HG02610 (cell line): Measurements from ENCODE around the gene IFRD2.
"Not testable (repeated sequence)": the region's sequence is repeated elsewhere in the genome, so short reads cannot be mapped to it uniquely, and the experiment has no call there.

Experiments used
- ATAC-seq: cut with Tn5 transposase; IDR thresholded peaks from one replicate; pipeline ENCODE4 v1.9.1; 2021; ENCODE audit warnings: mild to moderate bottlenecking, moderate library complexity; ENCODE audit not compliant: unreplicated experiment

The IFRD2 gene

DNA sequence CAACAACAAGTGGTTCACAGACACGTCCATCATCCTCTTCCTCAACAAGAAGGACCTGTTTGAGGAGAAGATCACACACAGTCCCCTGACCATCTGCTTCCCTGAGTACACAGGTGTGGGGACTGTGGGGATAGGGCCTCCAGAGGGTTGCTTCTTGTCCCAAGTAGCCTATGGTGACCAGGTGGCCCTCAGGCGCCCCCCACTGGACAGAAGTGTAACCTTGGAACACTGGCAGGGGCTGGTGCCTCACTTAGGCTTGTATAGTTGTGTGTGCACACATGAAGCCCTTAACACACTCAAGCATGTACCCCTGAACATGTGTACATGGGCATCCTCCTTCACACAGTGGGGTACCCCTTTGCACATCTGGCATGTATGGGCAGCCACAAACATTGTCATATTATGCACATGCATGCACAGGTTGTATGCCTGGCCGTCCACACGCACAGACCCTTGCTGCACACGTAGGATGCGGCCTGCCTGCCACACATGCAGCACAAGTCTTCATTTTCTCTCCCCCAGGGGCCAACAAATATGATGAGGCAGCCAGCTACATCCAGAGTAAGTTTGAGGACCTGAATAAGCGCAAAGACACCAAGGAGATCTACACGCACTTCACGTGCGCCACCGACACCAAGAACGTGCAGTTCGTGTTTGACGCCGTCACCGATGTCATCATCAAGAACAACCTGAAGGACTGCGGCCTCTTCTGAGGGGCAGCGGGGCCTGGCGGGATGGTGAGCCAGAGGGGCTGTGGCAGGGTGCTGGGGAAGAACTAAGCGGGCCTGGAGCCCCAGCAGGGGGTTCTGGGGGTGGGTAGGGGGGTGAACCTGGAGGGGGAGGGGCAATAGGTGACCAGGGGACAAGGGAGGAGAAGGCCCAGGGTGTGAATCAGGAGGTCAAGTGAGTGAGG lies 35.0 kb downstream of the IFRD2 start:
- no peak for ATAC-seq

GRCh38 chr3:50255251-50255615 lies 37.0 kb downstream of the IFRD2 start:
- ATAC-seq, result no peak

DNA sequence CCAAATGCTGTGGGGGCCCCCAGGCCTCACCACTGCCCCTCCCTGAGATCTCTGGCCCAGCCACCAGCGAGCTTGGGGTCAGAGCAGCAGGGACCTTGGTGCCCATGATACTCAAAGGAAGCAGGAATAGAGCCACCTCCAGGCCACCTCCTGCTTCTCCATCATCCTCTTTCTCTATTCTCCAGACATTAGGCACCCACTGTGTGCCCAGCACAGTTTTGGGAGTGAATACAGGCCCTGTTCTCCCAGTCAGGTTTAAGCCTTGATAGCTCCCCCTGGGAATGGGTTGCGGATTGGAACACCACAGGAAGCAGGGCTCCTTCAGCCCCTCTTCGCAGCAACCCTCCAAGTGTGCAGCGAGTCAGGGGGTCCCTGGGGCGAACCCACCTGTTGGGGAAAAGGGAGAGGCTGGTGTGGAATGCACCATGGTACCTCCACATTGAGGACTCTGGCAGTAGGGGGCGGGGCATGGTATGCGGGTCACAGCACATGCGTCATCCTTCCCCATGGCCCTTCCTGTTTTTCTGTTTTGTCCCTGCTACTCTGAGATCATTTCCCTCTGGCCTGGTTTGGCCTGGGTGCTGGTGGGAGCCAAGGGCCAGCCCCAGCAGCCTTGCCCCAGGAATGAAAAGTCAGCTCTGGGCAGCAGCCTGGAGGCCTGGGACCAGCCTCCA lies 37.5 kb downstream of the IFRD2 start:
- no peak for ATAC-seq

DNA sequence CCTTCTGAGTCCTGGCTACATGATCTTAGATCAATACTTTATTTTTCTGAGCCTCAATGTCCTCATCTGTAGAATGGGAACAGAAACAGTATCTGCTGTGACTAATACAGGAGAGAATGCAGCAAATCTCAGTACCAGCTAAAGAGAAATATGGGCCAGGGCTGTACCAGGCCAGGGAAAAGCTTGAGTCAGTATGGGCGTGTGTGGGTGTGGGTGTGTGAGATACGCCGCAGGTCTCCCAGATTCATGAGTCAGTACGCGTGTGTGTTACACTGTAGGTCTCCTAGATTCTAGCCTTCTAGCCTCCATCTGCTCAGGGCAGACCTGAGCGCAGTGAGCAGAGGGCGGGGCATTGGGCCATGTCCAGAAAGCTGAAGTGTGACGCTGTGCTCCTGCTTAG lies 41.0 kb downstream of the IFRD2 start:
- ATAC-seq, result no peak

DNA sequence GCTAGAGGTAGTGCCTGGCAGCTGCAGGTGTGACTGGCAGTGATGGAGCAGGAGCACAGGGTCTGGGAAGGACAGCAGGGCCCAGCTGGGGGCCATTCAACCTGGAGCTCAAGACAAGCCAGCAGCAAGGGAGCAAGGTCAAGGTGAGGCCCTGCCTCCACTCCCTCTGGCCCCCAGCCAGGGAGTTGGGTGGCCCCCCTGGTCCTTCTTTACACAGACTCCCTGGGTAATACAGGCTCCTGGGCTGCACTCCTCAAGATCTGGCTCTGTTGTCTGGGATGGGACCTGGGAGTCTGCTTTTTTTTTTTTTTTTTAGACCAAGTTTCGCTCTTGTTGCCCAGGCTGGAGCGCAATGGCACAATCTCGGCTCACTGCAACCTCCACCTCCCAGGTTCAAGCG lies 41.7 kb downstream of the IFRD2 start:
- ATAC-seq, result no peak

- ATAC-seq, result no peak
Measured at GRCh38 chr3:50249457-50249856, 42.8 kb downstream of the IFRD2 start.

GRCh38 chr3:50248387-50248786 lies 43.8 kb downstream of the IFRD2 start:
- ATAC-seq, result no peak

DNA sequence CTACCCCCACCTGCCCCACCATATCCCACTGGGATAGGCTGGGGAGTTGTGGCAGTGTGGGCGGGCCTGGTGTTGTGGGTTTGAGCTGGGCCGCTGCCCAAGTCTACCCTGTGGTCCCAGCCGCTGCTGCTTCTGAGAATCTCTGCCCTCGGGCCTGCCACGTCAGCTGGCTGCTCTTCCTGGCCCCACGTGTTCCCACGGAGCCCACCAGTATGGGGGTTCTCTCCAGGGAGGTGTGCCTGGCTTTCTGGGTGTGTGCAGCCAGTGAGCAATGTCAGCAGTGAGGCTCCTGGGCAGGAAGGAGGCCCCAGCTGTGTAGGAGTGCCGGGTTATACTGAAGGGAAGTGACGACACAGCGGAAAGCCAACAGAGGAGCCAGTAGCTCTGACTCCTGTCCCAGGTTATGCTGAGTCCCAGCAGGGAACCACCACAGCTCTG lies 45.7 kb downstream of the IFRD2 start:
- ATAC-seq, result peak; percentile 33

DNA sequence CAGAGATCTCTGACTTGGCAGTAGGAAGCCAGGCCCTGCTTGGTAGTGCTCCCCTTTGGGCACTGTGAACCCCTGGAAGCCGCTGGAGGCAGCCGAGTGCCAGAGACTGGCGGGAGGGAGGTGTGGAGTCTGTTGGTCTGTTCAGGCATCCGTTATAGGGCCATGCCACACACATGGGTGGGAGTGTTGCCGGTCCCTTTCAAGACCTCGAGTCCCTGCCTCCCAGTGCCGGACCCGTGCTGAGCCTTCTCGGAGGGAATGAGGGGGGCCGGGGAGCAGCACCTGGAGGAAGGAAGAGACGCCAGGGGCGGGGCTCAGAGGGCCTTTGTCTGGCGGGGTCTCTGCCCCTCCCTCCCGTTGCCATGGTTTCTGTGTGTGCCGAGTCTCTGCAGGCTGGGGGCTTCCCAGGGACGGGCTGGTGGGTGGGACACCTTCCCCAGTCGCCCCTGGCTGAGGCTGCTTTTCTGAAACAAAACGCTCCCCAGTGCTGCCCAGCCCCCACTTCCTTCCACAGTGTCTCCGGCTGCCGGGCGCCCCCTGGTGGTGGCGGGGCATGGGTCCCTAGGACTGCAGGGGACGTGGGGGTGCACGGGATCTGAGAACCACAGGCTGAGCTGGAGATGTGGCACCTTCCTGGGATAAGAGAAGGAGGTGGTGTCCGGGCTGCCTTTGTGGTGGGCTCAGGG lies 46.3 kb downstream of the IFRD2 start:
- peak; percentile 61 for ATAC-seq

DNA sequence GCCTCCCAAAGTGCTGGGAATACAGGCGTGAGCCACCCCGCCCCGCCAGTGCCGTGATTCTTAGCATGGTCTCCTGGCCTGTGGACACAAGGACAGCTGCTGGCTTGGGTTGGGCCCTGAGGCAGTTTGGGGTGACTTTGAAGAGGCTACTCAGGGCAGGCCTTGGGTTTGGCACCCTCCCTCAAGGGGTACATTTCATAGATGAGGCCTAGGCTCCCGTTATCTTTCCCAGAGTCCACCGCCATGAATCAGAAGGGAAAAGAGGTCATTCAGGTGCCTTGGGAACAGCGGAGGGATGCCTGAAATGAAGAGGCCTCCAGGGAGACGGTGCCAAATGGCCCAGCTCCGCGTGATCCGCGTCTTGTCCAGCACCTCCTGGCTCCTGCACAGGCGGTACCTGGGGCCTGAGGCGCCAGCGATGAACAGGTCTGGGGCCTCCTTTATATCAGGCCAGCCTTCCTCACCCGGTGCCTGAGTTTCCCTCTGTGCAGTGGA lies 46.9 kb downstream of the IFRD2 start:
- ATAC-seq, result no peak

DNA sequence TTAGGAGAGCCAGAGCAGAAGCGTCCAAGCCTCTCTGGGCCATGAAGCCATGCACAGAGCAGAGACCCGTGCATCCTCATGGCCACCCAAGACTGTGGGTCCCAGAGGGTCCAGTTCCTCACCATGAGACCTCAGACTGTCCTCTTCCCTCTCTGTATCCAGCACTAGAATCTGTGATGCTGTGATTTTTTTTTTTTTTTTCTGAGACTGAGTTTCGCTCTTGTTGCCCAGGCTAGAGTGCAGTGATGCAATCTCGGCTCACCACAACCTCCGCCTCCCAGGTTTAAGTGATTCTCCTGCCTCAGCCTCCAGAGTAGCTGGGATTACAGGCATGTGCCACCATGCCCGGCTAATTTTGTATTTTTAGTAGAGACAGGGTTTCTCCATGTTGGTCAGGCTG lies 47.4 kb downstream of the IFRD2 start:
- ATAC-seq, result not testable (repeated sequence)

- no peak for ATAC-seq
Measured at GRCh38 chr3:50243543-50243895, 48.7 kb downstream of the IFRD2 start.

DNA sequence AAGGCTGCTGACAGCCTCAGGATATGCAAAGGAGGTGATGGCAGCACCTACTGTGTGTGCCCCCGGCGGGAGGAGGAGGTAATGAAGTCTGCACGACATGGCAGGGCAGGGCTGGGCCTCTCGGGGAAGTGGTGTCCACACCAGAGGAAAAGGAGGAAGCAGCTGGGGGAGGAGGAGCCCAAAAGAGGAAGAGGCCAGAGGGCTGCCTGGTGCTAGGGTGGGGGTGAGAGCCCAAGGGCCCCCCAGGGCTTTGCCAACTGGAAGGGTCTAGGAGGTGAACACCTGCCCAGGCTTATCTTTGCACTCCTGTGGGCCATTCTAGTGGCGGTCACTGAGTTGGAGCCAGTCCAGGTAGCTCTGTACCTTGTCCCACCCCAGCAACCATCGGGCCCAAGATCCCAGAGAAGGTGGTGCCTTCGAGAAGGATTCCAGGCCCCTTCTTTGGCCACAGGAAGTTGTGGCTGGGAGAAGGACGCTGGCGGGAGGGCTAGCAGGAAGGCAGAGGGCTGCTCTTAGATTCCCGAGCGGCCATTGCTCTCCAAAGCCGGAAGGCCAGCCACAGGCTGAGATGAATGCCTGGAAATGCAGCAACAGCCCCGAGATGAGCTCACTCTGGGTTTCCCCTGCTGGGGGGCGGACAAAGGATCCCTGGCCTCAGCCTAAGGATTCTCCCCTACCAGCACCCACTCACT lies 49.2 kb downstream of the IFRD2 start:
- ATAC-seq, result no peak

DNA sequence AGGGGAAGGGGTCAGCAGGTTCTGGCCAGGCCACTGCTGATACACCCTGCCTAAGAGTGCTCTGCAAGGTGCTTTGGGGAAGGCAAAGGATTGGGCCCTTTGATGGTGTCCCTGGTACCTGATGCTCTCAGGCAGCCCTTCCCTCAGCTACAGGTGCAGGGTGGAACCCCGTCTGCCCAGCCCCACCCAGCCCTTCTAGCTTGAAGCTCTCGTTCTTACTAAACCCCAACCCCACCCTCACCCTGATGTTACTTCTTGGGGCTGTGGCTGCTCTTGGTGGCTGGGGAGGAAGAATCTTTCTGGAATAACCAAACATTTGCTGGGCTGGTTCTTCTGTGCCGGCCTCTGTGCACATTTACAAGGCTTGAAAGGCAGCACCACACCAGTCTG lies 49.9 kb downstream of the IFRD2 start:
- ATAC-seq, result no peak

GRCh38 chr3:50241713-50242380 lies 50.4 kb downstream of the IFRD2 start:
- no peak for ATAC-seq

- ATAC-seq, result no peak
Measured at GRCh38 chr3:50241163-50241562, 51.1 kb downstream of the IFRD2 start.

- no peak for ATAC-seq
Measured at GRCh38 chr3:50239649-50240048, 52.6 kb downstream of the IFRD2 start.

DNA sequence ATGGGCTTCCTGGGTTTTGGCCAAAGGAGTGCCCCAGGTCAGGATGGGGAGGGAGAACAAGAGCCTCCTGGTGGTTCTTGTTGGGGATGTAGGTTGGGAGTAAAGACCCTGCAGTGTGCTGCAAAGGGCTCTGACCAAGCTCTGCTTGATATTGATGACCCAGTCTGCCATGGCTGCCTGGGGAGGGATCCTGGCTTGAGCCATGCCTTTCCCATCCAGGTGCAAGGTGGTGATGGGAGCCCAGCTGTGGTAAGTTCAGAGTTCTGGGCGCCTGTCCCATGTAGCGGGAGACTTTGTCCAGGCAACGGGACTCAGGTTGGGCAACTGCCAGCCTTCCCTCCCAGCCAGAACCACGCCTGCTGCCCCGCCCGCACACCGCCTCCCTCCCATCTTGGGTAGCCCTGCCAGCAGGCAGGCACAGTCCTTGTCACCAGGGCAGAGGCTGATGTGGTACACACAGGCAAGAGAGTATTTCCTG lies 53.6 kb downstream of the IFRD2 start:
- no peak for ATAC-seq

DNA sequence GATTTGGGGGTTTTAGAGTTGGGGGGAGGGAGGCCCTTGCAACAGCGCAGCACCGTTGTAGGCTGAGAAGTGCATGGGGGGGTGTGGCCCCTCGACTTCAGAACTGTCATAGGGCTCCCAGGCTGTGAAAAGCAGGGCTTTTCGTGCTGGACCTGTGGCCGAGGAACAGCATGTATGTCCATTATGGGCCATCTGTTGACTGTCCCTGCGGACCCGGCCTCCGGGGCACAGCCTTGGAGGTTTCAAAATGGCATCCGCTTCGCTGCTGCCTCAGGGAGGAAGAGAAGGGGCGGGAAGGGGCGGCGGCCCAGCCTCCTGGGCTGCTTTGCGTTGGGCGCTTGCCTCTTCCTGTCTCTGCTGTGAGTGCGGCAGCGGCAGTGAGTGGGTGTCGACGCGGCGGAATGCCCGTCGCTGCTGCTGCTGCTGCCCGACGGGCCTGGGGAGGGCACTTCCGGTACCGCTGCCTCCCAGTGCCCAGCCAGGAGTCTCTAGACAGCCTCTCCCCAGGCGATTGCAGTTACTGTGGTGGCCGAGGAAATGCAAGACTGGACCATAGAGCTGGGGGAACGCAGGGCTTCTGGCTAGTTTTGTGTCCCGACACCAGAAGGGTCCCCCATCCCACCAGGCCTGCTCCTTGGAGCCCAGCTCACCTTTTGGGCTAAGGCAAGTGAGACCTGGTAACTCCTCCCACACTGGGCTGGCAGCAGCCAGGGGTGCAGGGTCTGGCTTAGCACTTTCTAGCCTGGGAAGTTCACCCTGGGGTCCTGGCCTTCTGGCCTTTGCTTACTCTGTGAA lies 54.3 kb downstream of the IFRD2 start:
- ATAC-seq, result peak; percentile 37
